ENCODE data around the gene TENM3.

DNA sequence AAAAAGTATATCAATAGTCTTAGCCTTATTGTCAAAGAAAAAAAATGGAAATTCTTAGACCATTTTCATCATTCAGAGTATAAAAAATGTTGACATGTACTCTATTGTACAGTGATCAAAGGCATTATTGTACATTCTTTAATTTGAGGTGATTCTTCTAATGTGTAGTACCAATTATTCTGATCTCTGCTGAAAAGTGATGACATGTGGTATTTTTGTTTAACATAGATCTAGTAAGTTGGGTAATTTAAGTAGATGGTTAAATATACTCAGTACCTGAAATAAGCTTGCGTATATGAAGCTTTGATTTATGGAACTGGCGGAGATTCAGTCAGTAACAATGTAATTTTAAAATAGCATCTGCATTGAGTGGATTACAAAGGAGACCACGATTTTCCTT, 5.1 kb downstream of the TENM3 start:
- TF ChIP-seq CTCF (IDR thresholded peaks at IDR 0.05) (no peak), POLR2A (IDR thresholded peaks at IDR 0.05) (no peak)

Data from lower leg skin (tissue), 3 donors.